Activated naive CD4-positive, alpha-beta T cell treated with anti-CD3 and anti-CD28 coated beads, Interleukin-2, amount 50 U/mL, for 16 hours (primary cell): ENCODE measurements around the gene GOLGA8F.
A peak's percentile ranks its signal among the peaks of the same experiment; 100 is the strongest.
"Not testable (repeated sequence)": the region's sequence is repeated elsewhere in the genome, so short reads cannot be mapped to it uniquely, and the experiment has no call there.

Experiments
- DNase-seq: peaks from one replicate; pipeline ENCODE4 v3.0.0-alpha.2; 2020

GOLGA8F gene, protein sequence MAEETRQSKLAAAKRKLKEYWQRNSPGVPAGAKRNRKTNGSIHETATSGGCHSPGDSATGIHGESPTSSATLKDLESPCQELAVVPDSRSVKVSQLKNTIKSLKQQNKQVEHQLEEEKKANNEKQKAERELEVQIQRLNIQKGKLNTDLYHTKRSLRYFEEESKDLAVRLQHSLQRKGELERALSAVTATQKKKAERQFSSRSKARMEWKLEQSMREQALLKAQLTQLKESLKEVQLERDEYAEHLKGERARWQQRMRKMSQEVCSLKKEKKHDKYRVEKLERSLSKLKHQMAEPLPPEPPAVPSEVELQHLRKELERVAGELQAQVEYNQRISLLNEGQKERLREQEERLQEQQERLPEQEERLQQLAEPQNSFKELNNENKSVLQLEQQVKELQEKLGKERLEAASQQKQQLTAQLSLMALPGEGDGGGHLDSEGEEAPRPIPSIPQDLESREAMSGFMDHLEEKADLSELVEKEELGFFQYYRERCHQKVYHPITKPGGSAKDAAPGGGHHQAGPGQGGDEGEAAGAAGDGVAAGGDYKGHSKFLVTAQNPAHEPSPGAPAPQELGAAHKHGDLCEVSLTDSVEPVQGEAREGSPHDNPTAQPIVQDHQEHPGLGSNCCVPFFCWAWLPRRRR

GRCh38 chr15:28378364-28378763, at the start of gene GOLGA8F:
TSS of gene GOLGA8F (plus strand) at chr15:28378664. CDS start at chr15:28378762, 98 bp downstream.
- not testable (repeated sequence) for DNase-seq

GRCh38 chr15:28357984-28358383, 20.5 kb upstream of the GOLGA8F start, which contains the start of gene GOLGA6L24:
TSS of gene GOLGA6L24 (minus strand) at chr15:28358084. CDS start at chr15:28358023, 61 bp downstream.
- not testable (repeated sequence) for DNase-seq

- DNase-seq = peak; percentile 3
Measured at GRCh38 chr15:28365502-28365901, 13.0 kb upstream of the GOLGA8F start.

DNA sequence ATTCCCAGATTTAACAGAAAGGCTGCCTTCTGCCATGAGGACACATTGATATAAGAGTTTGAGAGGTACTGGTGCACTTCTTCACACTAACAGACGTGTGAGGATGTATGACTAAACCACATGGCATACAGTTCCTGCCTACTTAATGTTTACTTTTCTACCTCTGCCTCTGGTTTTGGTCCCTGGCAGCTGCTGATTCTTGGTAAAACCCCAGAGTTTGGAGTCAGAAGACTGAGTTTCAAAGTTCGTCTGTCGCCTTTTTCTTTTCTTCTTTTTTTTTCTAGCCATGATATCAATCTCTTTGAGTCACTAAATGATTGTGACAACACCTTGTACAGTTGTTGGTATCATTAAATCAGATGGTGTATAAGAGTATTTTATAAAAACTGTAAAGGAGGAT, 1.6 kb downstream of the GOLGA8F start:
- DNase-seq = not testable (repeated sequence)

GRCh38 chr15:28396022-28396421, 17.6 kb downstream of the GOLGA8F start:
- DNase-seq = not testable (repeated sequence)

DNA sequence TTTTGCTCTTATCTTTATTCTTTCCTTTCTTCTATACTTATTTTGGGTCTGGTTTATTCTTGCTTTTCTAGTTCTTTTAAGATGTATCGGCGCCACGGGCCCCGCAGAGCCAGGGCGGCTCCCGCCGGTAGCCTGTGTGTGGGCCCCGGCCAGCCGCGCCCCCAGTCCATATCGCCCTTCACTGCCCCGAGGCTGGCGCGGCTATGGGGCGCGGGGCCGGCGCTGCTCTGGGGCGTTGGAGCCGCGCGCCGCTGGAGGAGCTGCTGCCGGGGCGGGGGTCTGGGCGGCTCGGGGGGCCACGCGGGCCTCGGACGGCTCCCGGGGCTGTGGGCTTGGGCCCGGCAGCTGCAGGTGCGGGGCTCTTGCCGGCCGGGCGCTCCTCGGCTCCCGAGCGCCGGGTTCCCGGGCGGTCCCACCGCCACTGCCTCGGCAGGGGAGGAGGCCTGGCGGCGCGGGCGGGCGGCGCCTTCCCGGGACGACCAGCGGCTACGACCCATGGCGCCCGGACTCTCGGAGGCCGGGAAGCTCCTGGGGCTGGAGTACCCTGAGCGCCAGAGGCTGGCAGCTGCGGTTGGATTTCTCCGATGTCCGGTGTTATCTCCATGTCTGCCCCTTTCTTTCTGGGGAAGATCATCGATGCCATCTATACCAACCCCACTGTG, 24.4 kb downstream of the GOLGA8F start:
- not testable (repeated sequence) for DNase-seq

GRCh38 chr15:28420470-28420869, 42.0 kb downstream of the GOLGA8F start:
- DNase-seq = not testable (repeated sequence)

- DNase-seq = not testable (repeated sequence)
Measured at GRCh38 chr15:28435594-28435993, 57.1 kb downstream of the GOLGA8F start.
